Measurements from ENCODE around the gene ARL15. TPM values are rescaled to one million over a fixed set of nuclear protein-coding genes. Genes with fewer than 3 reads are reported as not detected.

ARL15 gene
- total RNA-seq, 1 experiment from 2014 or later: 6.7 TPM

DNA sequence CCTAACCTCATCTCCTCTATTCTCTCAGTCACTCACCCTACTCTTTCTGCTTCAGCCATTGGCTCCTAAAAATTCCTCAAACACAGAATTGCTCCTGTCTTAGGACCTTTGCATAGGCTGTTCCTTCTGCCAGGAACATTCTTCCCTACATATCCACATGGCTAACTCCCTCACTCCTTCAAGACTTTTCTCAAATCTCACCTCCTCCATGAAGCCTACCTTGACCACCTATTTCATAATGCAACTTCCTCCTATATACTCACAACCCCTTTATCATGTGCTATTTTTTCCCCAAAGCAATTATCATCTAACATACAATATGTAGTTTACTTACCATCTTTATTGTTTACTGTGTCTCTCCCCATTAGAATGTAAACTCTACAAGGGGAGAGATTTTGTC is 45.8 kb downstream of the ARL15 start:
- no peak for DNase-seq (ENCODE audit: low read depth)
- in situ Hi-C loops (cut with HindIII; ENCODE audit: low pct_unique_long_range_greater_than_20kb, low sequenced_read_pairs): no loop called here

DNA sequence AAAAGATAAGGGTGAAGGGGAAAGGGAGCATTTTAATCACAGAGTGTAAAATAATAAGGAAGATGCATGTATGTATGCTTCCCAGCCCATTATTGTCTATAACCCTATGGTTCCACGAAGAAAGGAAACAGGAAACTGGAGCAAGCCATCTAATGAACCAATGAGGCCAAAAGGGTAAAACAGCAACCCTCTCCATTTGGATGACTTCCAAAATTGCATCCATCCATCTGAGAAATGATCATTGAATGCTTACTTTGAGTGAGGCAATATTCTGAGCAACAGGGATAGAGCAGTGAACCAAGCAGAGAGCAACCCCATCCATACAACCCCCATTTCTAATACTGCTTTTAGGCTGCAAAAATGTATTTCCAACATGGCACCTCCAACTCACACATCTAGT is 46.9 kb downstream of the ARL15 start:
- DNase-seq (ENCODE audit: low read depth): peak; percentile 32
- in situ Hi-C loops (cut with HindIII; ENCODE audit: low pct_unique_long_range_greater_than_20kb, low sequenced_read_pairs): no loop called here

DNA sequence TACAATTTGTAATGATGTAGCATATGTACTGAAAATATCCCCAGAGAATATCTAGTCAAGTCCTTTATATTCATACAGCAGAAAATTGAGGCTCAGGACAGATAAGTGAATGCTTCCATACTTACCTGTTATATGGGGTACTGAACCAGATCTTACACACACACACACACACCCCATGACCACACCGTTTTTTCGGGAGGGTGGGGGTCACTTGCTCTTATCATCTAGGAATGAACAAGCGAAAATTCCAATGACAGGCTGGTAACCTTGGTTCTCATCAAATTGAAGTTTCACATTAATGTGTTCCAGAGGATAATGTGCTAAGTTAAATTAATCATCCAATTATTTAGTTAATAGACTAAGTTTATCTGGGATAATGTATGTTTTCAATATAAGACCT is 48.8 kb downstream of the ARL15 start:
- DNase-seq (ENCODE audit: low read depth): no peak
- in situ Hi-C loops (cut with HindIII; ENCODE audit: low pct_unique_long_range_greater_than_20kb, low sequenced_read_pairs): no loop called here

DNA sequence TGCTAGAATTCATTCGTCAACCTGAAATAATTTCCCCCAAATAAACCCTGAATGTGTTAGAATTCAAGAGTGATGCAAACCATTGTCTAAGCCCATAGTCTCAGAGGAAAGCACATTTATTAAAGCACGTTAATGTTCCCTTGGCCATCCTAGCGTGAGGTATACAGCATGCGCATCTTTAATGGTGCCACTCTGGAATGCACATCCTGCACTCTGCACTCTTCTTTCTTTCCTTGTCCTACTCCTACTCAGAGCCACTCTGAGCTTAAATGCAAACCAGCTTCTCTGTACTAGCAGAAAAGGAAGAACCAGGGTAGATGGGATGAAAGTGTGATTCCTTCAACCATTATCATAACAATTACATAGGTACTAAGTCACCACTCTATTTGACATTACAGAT is 50.4 kb downstream of the ARL15 start:
- no peak for DNase-seq (ENCODE audit: low read depth)
- in situ Hi-C loops (cut with HindIII; ENCODE audit: low pct_unique_long_range_greater_than_20kb, low sequenced_read_pairs): no loop called here

DNA sequence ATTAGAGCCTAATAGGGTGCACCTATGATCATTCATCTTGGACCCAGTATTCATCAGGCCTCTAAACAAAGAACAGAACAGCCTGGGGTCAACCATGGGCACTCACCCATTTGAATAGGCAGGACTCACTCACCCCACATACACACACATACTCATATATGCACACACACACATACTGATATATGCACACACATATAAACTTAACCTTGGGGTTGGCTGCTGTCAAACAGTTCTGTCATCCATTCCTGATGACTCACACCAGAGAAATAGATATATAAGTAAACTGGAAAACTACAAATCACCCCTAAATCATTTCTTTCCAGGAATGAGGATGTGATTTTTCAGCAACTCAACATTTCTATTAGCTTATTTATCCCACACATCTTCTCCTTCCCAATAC is 51.3 kb downstream of the ARL15 start:
- no peak for DNase-seq (ENCODE audit: low read depth)
- in situ Hi-C loops (cut with HindIII; ENCODE audit: low pct_unique_long_range_greater_than_20kb, low sequenced_read_pairs): no loop called here

DNA sequence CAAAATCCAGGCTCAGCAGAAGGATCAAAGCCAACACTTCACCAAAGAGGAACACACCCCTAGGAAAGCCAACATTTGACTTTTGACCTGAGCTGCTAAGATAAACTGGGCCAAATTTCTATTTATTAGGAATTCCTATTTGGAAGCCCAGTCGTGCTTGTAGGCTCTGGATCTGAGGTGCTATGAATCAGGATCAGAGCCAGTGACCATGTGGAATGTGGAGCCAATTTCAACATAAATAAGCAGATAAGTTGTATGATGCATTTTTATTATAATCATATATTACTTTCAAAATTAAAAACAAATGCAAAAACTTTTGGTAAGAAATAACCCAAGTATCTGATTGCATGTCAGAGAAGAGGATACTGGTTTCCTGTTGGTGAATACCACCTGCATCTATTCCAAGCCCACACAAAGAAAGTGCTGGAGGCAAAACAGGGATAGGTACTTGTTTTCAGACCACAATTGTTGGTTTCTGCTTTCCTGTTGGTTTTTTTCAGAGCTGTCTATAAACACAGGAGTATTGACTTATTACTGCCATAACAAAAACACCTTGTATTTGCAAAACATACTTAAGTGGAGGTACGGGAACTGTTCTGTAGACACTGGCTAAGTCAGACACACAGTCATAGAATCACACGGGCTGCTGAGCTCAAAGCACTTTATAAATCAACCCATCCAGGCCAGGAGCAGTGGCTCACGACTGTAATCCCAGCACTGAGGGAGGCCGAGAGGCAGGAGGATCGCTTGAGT is 52.8 kb downstream of the ARL15 start:
- no peak for DNase-seq (ENCODE audit: low read depth)
- in situ Hi-C loops (cut with HindIII; ENCODE audit: low pct_unique_long_range_greater_than_20kb, low sequenced_read_pairs): no loop called here

DNA sequence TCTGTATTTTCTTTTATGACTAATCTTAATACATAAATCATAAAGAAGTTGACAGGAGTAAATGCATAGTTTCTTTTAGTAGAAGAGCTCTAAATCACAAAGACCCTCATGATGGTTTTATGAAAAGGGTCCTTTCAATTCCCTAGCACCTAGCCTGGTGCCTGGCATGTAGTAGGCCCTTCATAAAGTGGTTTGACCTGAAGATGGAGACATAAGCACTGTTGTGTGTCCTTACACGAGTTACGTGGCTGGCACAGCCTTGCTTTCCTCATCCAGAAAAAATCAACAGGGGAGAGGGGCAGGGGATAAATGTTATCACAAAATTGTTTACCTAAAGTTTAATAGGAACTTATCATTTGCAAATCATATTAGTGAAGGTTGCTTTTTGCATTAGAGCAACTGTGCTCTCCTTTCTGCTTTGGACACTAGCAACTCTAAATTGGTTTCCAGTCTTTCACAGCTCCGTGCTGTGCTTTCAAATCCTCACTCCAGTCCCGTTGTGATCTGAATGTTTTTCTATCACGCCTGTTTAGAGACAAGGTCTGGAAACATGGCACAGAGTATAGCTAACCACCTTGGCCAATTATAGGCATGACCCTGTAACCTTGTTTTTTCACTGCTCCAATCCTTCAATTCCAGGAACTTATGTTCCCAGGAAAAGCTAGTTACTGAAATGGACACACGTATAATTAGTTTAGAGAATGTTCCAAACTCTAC is 55.7 kb downstream of the ARL15 start:
- in situ Hi-C loops (cut with HindIII; ENCODE audit: low pct_unique_long_range_greater_than_20kb, low sequenced_read_pairs): no loop called here
- DNase-seq (ENCODE audit: low read depth): no peak

DNA sequence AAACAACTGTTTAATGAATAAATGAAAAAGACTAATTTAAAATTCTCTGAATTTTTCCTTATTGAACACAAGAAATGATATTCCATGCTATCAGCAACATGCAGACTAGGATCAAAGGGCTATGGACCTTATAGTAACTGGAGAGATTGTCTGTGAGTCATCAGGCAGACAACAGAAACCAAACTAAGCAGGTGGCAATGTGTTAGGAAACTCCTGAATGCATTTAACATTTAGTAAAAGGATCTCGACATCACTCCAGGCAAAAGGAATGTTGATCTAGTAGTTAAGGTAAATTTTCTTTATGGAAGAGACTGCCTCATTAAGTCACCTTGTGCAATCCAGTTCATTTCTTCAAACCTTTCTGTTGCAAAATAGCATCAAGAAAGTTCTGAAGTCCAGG is 58.4 kb downstream of the ARL15 start:
- no peak for DNase-seq (ENCODE audit: low read depth)
- in situ Hi-C loops (cut with HindIII; ENCODE audit: low pct_unique_long_range_greater_than_20kb, low sequenced_read_pairs): no loop called here

DNA sequence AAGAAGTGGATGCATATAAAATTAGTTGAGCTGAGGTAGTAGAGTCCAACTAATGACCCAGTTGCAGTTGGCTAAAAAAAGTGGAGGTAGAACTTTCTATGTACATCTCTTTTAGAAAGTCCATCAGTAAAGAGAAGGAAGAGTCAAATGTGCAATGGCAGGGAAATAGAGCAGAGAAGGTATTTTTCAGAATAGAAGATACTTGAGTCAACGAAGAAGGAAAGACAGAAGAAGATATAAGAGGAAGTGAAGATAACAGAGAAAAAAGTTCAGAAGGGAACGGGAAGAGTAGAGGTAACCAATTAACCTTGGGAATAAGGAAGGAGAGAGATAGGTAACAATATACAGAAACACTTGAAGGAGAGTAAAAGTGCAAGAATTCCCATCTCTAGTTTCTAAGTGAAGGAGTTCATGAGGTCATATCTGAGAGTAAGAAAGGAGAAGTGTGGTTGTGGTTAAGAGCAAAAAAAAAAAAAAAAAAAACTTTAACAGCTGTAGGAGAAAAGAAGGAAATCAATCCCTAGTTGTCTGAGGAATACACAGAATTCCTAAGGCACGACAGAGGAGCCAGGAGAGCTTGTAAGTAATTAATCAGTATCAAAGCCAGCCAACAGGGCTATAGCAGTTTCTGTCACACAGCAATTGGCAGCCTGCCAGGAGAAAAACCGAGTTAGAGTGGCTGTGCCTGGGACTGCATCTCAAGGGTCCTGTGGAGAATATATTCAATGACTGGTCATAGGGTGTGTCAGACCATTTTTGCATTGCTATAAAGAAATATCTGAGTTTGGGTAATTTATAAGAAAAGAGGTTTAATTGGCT is 61.0 kb downstream of the ARL15 start:
- DNase-seq (ENCODE audit: low read depth): no peak
- in situ Hi-C loops (cut with HindIII; ENCODE audit: low pct_unique_long_range_greater_than_20kb, low sequenced_read_pairs): no loop called here

DNA sequence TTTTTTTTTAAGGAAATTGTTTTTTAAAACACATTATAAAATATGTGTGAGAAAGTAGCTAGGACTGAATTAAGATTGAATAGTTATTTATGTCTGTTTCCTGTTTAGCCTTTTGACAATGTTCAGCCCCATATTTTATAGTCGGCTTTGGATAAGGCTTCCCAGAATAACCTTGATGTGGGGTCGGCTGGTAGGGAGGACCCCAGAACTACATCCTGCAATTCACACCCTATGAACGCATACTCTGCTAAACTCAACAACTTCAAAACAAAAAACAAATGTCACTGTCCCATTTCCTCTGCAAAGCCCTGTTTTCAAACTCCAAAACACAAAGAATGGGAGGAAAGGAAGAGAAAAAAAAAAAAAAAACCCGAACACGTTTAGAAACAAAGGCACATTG is 63.1 kb downstream of the ARL15 start:
- DNase-seq (ENCODE audit: low read depth): no peak
- in situ Hi-C loops (cut with HindIII; ENCODE audit: low pct_unique_long_range_greater_than_20kb, low sequenced_read_pairs): no loop called here

DNA sequence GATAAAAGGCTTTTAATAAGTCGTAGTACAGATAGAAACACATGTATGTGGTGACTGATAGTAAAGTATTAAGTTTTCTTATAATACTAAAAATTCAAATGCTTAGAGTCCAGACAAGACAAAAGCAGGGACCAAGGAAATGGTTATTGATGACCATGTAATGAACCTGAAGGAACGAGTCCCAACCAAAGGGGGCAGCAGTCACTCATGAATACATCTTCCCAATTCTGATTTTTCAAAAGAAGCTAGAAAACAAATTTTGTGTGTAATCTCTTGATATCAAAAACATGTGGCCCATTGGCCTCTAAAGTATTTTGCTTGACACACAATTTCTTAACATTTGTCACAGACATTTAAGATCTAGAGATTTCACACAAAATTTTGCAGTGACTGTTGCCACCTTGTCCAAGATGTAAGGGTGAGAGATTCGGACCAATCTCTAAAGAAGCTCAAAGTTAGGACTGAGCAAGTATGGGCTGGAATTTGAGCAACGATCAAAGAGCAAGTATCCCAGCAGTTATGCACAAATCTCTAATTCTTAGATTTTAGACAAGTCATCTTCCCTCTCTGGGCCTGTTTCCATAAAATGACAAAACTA is 66.8 kb downstream of the ARL15 start:
- DNase-seq (ENCODE audit: low read depth): no peak
- in situ Hi-C loops (cut with HindIII; ENCODE audit: low pct_unique_long_range_greater_than_20kb, low sequenced_read_pairs): no loop called here

DNA sequence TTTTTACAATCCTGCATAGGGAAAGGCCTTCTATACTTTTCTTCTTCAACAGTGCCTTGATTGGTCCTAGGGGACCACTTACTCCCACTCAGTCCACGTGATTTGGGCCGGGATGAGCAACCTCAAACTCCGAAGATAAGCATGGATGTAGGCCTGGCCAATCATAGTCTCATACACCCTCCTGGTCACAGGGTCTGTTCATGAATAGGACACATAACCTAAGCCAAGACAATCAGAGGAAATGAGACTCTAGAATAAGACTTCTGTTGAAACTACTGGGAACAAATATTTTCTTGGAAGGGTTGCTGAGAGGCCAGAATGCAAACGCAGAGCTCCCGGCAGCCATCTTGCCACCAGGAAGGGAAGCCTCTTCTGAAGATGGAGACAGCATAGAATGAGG is 68.1 kb downstream of the ARL15 start:
- DNase-seq (ENCODE audit: low read depth): no peak
- in situ Hi-C loops (cut with HindIII; ENCODE audit: low pct_unique_long_range_greater_than_20kb, low sequenced_read_pairs): no loop called here

DNA sequence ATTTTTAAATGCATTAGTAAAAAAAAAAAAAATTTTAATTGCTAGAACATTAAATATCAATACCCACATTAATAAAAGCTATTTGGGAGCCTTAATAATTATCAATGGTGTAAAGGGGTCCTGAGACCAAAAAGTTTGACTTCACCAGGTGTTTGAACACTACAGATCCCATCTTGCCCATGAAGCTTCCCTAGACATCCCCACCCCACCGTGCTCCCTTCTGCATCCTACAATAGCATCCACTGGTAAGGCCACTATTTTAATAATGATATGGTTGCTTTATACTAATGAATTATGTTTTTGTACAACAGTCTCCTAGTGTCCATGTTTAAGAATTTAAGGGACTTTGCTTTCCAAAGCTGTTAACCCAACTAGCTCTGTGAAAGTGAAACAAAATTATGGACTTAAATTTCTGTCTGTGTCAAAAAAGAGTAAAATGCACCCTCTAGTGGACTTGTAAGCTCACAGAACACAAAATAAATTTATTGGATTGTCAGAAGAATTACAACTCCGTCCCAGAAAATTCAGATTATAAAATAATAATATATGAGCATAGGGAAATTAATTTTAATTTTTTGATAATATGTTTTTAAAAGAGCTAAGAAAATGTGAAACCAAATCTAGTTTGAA is 76.0 kb downstream of the ARL15 start:
- in situ Hi-C loops (cut with HindIII; ENCODE audit: low pct_unique_long_range_greater_than_20kb, low sequenced_read_pairs): no loop called here
- DNase-seq (ENCODE audit: low read depth): no peak

DNA sequence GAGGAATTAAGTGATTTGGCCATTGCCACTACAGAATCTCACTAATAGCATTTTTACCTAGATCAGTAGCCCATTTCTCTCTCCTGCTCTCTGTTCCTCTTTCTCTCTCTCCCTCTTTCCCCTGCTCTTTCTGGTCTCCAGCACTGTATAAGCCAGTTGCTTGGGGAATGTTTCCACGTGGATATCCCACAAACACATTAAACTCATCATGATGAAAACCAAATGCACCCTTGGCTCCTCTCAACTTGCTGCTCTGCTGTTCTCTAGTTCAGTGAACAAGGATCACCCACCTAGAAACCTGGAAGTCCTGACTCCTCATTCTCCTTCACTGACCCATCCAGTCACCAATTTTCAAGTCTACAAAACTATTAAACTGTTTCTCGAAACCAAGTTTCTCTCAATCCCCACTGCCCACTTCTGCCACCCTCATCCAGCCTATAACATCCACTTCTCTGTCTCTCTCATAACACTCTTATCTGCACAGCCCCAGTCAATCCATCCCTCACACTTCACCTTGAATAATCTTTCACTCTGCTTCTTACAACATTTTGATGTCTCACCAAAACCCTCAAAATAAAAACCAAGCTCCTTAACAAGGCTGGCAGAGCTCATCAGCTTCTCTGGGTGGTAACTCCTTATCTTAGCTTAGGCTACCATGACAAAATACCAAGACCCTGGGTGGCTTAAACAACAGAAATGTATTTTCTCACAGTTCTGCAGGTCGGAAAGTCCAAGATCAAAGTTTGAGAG is 79.3 kb downstream of the ARL15 start:
- no peak for DNase-seq (ENCODE audit: low read depth)
- in situ Hi-C loops (cut with HindIII; ENCODE audit: low pct_unique_long_range_greater_than_20kb, low sequenced_read_pairs): no loop called here

DNA sequence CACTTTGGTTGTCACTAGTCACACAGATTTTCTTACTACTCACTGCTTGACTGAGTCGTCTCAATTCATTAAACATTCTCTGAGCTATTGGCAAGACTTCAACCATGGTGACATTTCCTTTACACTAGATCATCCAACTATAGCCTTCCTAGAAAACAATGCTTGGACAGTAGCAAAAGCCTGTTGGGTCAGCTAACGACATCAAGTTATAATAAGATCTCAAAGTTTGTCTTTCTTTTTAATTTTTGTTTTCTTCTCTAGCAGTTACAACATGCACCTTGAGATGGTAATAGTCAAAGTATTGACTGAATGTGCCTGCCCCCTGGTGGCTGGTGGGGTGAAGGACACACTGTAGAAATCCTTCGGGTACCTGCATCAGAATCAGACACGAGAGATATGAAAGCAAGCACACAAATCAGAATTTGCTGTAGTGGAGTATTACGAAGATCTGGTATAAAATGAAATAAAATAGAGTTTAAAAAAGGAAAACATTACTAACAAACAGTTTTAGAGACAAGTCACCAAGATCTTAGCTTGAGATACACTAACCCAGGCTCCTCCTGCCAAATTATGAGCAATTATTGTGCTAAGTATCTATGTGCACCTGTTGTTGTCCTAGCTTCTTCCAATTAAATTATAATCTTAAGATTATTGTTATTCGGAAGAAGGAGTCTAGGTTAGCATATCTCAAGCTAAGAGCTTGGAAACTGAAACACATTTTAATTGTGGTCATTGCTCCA is 81.2 kb downstream of the ARL15 start:
- DNase-seq (ENCODE audit: low read depth): peak; percentile 53
- in situ Hi-C loops (cut with HindIII; ENCODE audit: low pct_unique_long_range_greater_than_20kb, low sequenced_read_pairs): no loop called here

DNA sequence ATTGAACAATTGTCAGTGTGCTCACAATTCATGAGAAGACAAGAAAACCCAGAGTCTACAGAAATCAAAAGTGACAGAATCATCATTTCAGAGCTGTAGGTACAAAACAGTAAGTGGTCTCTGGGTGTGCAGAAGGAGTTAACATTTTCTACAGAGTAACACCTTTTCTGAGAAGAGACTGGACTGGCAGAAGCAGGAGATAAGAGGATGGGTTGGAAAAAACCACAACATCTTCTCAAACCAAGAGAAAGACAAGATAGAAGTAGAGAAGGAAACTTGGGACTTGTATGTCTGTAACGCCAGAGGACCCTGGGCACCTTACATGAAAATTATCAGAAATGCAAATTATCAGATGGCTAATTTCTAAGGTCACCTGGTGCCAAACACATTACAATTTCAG is 82.6 kb downstream of the ARL15 start:
- in situ Hi-C loops (cut with HindIII; ENCODE audit: low pct_unique_long_range_greater_than_20kb, low sequenced_read_pairs): no loop called here
- DNase-seq (ENCODE audit: low read depth): no peak

DNA sequence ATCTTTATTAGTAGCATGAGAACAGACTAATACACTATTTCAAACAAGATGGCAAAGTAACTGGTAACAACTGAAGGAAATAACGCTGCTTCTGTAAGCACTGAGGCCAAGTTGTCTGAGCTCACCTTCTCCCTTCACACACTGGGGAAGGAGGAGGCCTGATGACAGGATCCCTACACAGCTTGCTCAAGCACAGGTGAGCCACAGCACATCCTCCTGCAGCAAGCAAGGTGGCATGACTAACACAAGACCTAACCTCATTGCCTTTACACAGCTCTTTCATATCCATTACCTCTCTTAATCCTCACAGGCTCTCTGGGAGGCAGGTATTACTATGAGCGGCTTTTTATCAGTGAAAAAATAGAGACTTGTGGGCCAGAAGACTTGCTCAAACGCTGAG is 83.3 kb downstream of the ARL15 start:
- in situ Hi-C loops (cut with HindIII; ENCODE audit: low pct_unique_long_range_greater_than_20kb, low sequenced_read_pairs): no loop called here
- DNase-seq (ENCODE audit: low read depth): no peak
